ENCODE measurements around the gene BTBD6.
A peak's percentile ranks its signal among the peaks of the same experiment; 100 is the strongest.

Gene BTBD6

GRCh38 chr14:105248368-105249181 is at the start of gene BTBD6:
Gene BTBD6 (plus strand): TSS chr14:105248533. CDS start chr14:105248712, 179 bp downstream.
- peak; percentile 45 for DNase-seq

- DNase-seq, result no peak
Observed at GRCh38 chr14:105198588-105198987, 49.7 kb upstream of the BTBD6 start.

- no peak for DNase-seq
Observed at GRCh38 chr14:105199093-105199492, 49.2 kb upstream of the BTBD6 start.

- DNase-seq, result no peak
Observed at GRCh38 chr14:105200074-105200473, 48.3 kb upstream of the BTBD6 start.

DNA sequence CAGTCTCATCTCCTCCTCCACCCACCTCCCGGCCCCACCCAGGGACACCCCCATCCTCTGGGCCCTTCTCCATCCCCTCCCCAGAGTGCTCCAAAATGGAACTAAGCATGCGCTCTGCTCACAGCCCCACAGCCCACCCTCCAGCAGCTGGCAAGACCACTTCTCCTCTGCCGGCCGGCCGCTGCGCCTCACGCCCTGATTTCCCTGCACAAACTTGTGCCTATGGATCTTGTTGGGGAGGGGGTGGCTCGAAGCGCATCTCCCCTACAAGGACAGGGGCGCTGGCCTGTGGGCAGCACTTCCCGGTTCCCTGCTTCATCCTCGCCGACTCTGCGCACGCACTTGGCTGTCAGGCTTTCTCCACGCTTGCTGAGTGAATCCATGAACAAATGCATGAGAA is 47.7 kb upstream of the BTBD6 start:
- no peak for DNase-seq

- no peak for DNase-seq
Observed at GRCh38 chr14:105201156-105201924, 47.0 kb upstream of the BTBD6 start.

DNA sequence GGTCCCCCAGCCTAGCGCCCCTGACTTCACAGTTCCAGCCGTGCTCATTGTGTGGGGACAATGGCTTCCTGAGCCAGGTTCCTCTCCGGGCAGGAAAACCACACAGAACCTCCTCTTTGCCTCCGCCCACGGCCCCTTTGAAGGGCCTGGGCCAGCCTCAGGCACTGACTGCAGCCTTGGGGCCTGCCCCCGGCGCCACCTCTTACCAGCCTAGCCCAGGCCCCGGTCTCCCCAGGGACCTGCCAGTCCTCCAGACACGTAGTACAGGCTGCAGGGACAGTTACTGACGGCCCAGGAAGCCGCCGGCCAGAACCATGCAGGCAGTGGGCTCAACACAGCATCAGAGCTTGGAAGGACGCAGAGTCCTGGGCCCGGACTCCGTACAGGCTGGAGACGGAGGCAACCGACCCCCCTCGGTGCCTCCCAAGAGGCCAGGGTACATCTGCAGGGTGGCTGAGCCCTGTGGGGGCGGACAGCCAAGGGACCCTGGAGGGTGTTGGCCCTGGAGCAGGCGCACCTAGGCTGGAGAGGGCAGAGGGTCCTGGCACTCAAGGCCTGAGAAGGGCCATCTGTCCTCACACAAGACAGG is 46.3 kb upstream of the BTBD6 start:
- DNase-seq, result no peak

GRCh38 chr14:105203057-105203531 is 45.2 kb upstream of the BTBD6 start:
- DNase-seq, result no peak

- no peak for DNase-seq
Observed at GRCh38 chr14:105203701-105204100, 44.6 kb upstream of the BTBD6 start.

GRCh38 chr14:105204206-105204930 is 44.0 kb upstream of the BTBD6 start:
- DNase-seq, result no peak

DNA sequence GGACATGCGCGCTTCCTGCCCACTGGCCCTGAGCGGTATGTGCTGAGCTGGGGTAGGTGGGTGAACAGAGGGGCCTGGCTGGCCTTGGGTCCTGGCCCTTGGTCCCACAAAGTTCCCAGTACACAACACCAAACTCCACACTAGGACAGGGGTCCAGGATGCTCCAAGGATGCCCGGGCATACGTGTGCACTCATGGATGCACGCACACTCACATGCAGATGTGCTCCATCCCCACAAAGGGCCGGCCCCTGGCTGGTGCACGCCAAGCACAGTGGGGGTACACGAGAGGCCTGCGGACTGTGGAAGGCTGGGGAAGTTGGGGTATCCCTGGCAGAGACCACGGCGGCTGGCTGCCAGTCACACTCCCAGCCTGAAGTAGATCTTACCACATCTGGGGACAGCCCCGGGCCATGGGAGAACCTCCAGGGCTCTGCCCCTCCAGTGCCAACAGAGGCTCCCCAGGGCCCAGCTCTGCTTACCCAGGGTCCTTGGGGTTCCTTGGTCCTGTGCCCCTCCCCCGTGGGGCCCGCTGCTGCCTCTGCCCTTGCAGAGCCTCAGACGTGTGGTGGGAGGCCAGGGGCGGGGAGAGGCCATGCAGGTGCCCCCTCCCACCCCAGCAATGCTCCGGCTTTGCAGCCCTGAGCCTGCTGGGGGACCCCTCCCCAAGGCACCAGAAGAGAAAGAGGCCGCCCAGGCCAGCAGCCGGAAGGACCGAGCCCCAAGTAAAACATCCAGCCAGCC is 43.2 kb upstream of the BTBD6 start:
- DNase-seq, result no peak

- no peak for DNase-seq
Observed at GRCh38 chr14:105205673-105206208, 42.6 kb upstream of the BTBD6 start.

- DNase-seq, result no peak
Observed at GRCh38 chr14:105206873-105207272, 41.5 kb upstream of the BTBD6 start.

- DNase-seq, result no peak
Observed at GRCh38 chr14:105207460-105207901, 40.9 kb upstream of the BTBD6 start.

GRCh38 chr14:105207996-105208737 is 40.2 kb upstream of the BTBD6 start:
- DNase-seq, result no peak

DNA sequence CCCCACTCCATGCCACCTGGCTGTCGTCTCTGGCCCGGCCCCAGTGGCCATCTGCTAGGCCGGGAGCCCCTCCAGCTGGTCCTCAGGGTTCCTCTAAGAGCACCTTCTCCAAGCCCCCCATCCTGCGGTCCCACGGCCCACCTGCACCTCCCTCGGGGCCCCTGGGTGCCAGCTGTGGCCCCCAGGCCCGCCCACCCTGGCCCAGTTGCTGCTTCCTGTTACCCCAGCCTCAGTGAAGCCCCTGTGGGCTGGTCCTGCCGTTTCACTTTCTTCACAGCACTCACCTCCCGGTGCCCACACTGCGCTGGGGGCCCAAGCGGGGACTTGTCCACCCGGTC is 39.6 kb upstream of the BTBD6 start:
- no peak for DNase-seq

- no peak for DNase-seq
Observed at GRCh38 chr14:105209091-105209490, 39.2 kb upstream of the BTBD6 start.

DNA sequence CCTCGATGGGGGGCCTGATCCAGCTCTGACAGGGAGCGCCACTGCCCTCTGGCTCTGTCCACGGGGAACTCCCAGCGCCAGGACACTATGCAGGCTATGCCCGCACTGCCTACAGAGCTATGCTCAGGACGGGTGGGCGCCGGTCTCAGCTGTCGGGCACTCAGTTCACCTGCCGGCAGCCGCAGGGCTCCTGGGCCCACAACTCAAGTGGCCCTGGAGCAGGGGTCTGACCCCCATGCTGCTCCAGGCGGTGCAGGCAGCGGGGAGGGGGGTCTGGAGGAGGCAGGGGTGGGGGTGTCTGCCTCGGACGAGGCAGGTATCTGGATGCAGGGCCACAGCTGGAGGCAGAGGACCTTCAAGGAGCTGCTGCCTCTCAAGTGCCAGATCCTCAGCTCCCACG is 38.7 kb upstream of the BTBD6 start:
- no peak for DNase-seq

DNA sequence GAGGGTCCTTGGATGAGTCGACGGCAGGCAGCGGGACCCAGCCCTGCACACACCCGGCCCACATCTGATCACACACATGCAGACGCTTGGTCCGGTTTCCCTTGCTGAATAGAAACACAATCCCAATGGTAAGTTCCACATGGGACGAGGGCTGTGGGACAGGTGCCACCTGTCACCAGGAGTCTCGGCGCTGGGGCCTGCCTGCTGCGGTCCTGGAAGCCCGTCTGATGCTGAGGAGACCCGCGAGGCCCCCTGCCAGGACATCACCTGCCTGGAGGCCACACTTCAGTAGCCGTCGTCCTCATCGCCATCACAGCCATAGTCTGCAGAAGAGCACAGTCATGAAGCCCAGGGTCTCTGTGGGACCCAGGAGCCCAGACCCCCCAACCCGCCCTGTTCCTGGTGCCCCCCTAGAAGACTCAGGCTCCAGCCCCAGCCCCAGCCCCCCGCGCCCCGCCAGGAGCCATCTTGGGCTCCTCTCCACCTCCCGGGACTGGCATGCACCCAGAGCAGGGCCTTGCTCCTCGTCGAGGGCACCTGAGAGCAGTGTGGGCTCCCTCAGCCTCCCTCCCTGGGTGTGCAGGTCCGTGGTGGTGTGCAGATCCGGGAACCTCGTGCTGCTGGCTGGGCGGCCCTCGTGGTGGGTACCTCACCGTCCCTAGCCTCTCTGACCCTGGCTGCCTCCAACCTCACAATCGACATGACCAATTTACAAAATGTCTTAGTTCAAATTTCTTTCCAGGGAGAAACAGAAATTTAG is 37.9 kb upstream of the BTBD6 start:
- no peak for DNase-seq

GRCh38 chr14:105211086-105211757 is 37.1 kb upstream of the BTBD6 start:
- no peak for DNase-seq
